Activated CD4-positive, alpha-beta T cell treated with anti-CD3 and anti-CD28 coated beads, Interleukin-2, amount 50 U/mL, for 16 hours (primary cell): Measurements from ENCODE around the gene HACD1.

ENCODE experiments used
- DNase-seq: peaks from one replicate; pipeline ENCODE4 v3.0.0-alpha.2; 2020

HACD1 gene

DNA sequence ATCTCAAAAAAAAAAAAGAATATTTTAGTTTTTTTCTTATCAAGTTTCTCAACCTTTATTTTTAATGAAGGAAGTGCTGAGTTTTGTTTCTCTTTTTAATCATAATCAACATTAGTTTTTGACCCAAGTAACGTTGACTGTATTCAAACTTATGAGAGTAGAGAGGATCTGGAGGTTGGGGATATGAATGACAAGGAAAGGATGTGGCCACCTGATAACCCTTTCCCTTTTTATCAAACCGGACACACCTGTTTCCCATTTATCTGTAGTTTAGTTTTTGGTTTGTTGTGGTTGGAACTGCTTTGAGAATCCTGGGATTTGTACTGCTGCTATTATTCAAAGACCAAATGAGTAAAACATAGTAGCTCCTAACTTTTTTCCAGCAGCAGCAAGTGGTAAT lies 38.6 kb downstream of the HACD1 start:
- no peak for DNase-seq

DNA sequence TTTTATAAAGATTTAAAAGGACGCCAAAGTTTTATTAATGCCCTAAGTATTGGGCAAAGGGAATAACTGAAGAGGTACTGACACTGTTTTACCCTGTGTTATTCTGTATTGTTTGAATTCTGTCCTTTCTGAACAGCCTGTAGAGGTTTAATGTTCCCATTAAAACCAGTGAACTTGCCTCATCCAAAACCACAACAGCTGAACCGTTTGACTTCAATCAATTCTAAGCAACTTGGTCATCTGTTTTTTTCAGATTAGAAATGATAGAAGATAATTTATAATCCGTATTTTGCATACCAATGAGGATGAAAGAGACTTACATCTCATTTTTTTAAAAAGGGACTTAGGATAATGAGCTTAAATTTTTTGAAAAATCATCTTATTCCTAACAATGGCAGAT lies 40.4 kb downstream of the HACD1 start:
- DNase-seq = no peak

DNA sequence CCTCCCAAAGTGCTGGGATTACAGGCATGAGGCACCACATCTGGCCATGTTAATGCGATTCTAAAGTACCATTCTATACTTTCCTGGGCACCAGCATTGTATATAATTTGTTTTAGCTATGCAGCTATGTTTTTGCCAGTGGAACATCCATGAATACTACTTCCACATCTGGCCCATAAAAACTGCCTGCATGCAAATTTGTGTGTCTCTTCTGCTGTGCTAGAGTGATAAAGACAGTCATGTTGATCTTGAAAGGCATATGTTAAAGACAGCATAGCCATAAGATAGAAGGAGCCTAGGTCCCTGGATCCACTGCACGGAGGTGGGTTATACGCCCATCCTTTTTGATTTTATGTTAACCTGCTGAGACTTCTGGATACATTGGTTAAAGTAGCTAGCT lies 52.3 kb downstream of the HACD1 start:
- DNase-seq = no peak

DNA sequence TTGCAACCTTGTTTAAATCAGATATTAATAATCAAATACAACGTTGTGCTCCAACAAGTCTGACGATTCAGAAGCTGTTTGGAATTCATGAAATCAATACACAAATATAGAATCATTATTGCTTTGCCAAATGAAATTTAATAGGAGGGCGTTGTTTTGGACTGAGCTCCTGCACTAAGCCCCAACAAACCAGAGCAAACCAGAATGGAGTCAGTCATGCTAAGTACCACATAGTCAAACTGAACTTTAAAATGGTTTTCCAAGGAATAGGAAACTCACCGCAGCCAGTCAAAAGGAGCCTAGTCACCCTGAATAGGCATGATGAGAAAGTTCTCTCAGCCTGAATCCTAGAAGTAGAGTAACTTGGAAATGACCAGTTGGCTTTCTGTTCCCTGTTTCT lies 53.7 kb downstream of the HACD1 start:
- no peak for DNase-seq

- no peak for DNase-seq
Observed at GRCh38 chr10:17562614-17563013, 54.6 kb downstream of the HACD1 start.

DNA sequence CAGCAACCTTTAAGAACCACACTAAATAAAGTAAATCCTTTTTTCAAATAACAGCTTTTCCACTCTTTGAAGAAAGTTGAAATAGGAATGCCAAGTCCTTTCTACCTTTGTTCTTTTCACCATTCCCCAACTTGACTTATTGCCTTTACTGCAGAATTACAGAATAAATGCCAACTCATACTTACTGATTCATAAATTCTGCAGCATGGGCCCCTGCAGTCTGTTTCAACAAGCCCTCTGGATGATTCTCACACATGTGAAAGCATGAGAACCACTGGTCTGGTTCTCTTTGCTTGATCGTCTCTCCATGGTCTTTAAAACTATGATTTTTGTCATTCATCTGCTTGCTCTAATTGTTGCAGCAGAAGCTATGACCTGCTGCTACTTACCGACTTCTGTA lies 56.1 kb downstream of the HACD1 start:
- no peak for DNase-seq

DNA sequence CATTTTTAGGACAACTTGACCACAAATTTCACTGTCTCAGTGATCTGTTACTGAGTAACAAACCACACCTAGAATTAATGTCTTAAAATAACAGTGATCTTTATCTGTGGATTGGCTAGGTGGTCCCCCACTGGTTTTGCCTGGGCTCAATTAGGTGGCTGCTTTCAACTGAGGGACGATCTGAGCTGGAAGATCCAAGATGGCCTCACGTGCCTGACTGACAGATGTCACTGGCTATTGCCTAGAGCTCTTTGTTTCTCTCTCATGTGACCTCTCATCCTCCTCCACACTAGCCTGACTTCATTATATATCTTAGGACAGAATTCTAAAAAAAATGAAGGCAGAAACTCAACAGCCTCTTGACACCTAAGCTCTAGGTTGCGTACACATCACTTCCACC lies 59.7 kb downstream of the HACD1 start:
- no peak for DNase-seq

GRCh38 chr10:17548770-17549169 lies 68.4 kb downstream of the HACD1 start:
- DNase-seq = no peak

DNA sequence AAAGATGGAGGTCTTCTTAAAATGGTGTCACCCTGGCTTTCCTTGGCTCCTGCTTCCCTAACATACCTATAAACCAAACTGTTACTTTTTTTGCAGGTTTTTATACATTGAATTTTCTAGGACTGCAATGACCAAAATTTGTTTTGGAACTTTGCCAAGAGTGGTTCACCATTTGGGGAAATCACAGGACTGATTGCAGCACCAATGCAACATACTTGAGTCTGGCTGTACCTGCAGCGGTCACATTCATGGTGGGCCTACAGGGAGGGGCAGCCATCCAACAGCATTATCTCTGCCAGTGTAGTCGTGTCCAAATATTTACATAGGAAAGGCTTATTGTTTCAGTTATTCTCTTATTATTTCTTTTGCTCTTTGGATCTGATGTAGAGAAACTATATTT lies 69.0 kb downstream of the HACD1 start:
- no peak for DNase-seq

GRCh38 chr10:17547060-17547459 lies 70.1 kb downstream of the HACD1 start:
- no peak for DNase-seq

DNA sequence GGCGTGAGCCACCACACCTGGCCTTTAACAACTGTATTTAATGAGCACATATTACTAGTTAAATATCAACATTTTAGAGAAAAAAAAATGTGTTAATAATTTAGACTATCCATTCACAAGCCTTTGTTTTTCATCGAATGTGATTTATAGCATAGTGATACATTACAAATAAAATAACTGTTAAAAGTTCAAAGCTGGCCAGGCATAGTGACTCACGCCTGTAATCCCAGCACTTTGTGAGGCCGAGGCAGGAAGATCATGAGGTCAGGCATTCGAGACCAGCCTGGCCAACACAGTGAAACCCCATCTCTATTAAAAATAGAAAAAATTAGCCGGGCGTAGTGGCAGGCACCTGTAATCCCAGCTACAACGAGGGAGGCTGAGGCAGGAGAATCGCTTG lies 72.7 kb downstream of the HACD1 start:
- no peak for DNase-seq
